ENCODE measurements around the gene GIPC2. TPM values are rescaled to one million over a fixed set of nuclear protein-coding genes. Genes with fewer than 3 reads are reported as not detected.

Gene GIPC2
- polyA plus RNA-seq, 3 donors = not detected

DNA sequence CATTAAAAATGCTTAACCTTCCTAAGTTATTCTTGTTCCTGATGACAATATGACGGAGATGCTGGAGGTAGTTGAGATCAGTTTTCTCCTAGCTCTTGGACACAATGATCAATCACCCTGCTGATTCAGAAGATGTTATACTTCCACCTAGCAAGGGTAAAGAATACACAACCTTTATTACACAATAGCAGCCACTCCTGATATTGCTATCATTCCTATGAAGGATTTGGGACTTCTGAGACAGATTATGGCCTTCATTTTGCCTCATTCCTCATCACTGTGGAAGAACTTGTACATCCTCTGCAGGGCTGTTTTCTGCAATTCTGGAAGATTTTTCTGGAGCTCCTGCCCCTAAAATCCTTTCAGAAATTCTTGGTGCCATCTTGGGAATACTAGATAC lies 47.8 kb downstream of the GIPC2 start:
- no peak overlapping the region for H3K4me2 ChIP-seq (replicated peaks; ENCODE audit: extremely low read depth, low read length, poor library complexity, severe bottlenecking)
- no peaks in the 10 kb centered on the region for H3K4me1 ChIP-seq (ENCODE audit: control insufficient read depth in 1 of 2, insufficient read depth in 2 of 2, low read length in 2 of 2)
- H2AFZ ChIP-seq (ENCODE audit: insufficient read depth, low read depth, low read length, poor library complexity, severe bottlenecking) = no peak overlapping the region
- Mint-ChIP-seq H3K36me3 (no peaks in the 10 kb centered on the region), H3K9me3 (peaks cover 0 to 5% (median 2%) of the 10 kb centered on the region in 7 donors), H3K27me3 (ENCODE audit: low read depth in 3 of 3) (peaks cover 0 to 2% (median 1%) of the 10 kb centered on the region in 3 donors), H3K4me3 (no peak overlapping the region), H3K27ac (no peak overlapping the region), H3K4me1 (no peaks in the 10 kb centered on the region)
- no peaks in the 10 kb centered on the region for H3K27me3 ChIP-seq (ENCODE audit: control insufficient read depth in 2 of 2, insufficient read depth in 2 of 2, low read length in 2 of 2)
- TF ChIP-seq, protein P1, sequence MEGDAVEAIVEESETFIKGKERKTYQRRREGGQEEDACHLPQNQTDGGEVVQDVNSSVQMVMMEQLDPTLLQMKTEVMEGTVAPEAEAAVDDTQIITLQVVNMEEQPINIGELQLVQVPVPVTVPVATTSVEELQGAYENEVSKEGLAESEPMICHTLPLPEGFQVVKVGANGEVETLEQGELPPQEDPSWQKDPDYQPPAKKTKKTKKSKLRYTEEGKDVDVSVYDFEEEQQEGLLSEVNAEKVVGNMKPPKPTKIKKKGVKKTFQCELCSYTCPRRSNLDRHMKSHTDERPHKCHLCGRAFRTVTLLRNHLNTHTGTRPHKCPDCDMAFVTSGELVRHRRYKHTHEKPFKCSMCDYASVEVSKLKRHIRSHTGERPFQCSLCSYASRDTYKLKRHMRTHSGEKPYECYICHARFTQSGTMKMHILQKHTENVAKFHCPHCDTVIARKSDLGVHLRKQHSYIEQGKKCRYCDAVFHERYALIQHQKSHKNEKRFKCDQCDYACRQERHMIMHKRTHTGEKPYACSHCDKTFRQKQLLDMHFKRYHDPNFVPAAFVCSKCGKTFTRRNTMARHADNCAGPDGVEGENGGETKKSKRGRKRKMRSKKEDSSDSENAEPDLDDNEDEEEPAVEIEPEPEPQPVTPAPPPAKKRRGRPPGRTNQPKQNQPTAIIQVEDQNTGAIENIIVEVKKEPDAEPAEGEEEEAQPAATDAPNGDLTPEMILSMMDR (IDR thresholded peaks at IDR 0.05) = no peak
- H3K4me3 ChIP-seq (replicated peaks in 1 of 3; ENCODE audit: low read depth in 2 of 3, low read length in 3 of 3) = no peak overlapping the region
- DNase-seq = no peak
- H3K27ac ChIP-seq (ENCODE audit: low read depth in 1 of 2, low read length in 2 of 2) = no peak overlapping the region
- intact Hi-C loops (cut with micrococcal nuclease) = no loop called here
- no peaks in the 10 kb centered on the region for H4K20me1 ChIP-seq (ENCODE audit: insufficient read depth, low read length)
- no peak overlapping the region for H3K9ac ChIP-seq (ENCODE audit: insufficient read depth, low read length, poor library complexity, severe bottlenecking)
- no peaks in the 10 kb centered on the region for H3K79me2 ChIP-seq (ENCODE audit: insufficient read depth, low read length)
- no peaks in the 10 kb centered on the region for H3K36me3 ChIP-seq (replicated peaks in 1 of 2; ENCODE audit: control insufficient read depth in 1 of 2, insufficient read depth in 2 of 2, low read length in 2 of 2)
- no CpG with 5 or more reads among the region's 1 CpG for WGBS (ENCODE audit: insufficient coverage)
- H3K9me3 ChIP-seq (replicated peaks in 1 of 2; ENCODE audit: control insufficient read depth in 1 of 2, insufficient read depth in 1 of 2, low read length in 2 of 2) = no peaks in the 10 kb centered on the region

GRCh38 chr1:78094639-78095038 lies 48.9 kb downstream of the GIPC2 start:
- H3K27ac ChIP-seq (ENCODE audit: low read depth in 1 of 2, low read length in 2 of 2) = no peak overlapping the region
- H3K27ac Mint-ChIP-seq = no peak overlapping the region
- H3K9ac ChIP-seq (ENCODE audit: insufficient read depth, low read length, poor library complexity, severe bottlenecking) = no peak overlapping the region
- H3K27me3 ChIP-seq (ENCODE audit: control insufficient read depth in 2 of 2, insufficient read depth in 2 of 2, low read length in 2 of 2) = no peaks in the 10 kb centered on the region
- H3K9me3 Mint-ChIP-seq = peaks cover 0 to 5% (median 4%) of the 10 kb centered on the region in 7 donors
- no peaks in the 10 kb centered on the region for H3K36me3 Mint-ChIP-seq
- no peak overlapping the region for H3K4me2 ChIP-seq (replicated peaks; ENCODE audit: extremely low read depth, low read length, poor library complexity, severe bottlenecking)
- H3K27me3 Mint-ChIP-seq (ENCODE audit: low read depth in 3 of 3) = peaks cover 0 to 2% (median 1%) of the 10 kb centered on the region in 3 donors
- no peak overlapping the region for H2AFZ ChIP-seq (ENCODE audit: insufficient read depth, low read depth, low read length, poor library complexity, severe bottlenecking)
- TF ChIP-seq, protein P1 (IDR thresholded peaks at IDR 0.05) = no peak
- no peaks in the 10 kb centered on the region for H3K9me3 ChIP-seq (replicated peaks in 1 of 2; ENCODE audit: control insufficient read depth in 1 of 2, insufficient read depth in 1 of 2, low read length in 2 of 2)
- H3K4me3 Mint-ChIP-seq = no peak overlapping the region
- no peaks in the 10 kb centered on the region for H3K4me1 Mint-ChIP-seq
- no peaks in the 10 kb centered on the region for H3K79me2 ChIP-seq (ENCODE audit: insufficient read depth, low read length)
- intact Hi-C loops (cut with micrococcal nuclease) = no loop called here
- H3K36me3 ChIP-seq (replicated peaks in 1 of 2; ENCODE audit: control insufficient read depth in 1 of 2, insufficient read depth in 2 of 2, low read length in 2 of 2) = no peaks in the 10 kb centered on the region
- WGBS (ENCODE audit: insufficient coverage) = no CpG with 5 or more reads among the region's 1 CpG
- H4K20me1 ChIP-seq (ENCODE audit: insufficient read depth, low read length) = no peaks in the 10 kb centered on the region
- DNase-seq = no peak
- no peak overlapping the region for H3K4me3 ChIP-seq (replicated peaks in 1 of 3; ENCODE audit: low read depth in 2 of 3, low read length in 3 of 3)
- no peaks in the 10 kb centered on the region for H3K4me1 ChIP-seq (ENCODE audit: control insufficient read depth in 1 of 2, insufficient read depth in 2 of 2, low read length in 2 of 2)
